ENCODE data around the gene TNS3. TPM values are rescaled to one million over a fixed set of nuclear protein-coding genes. Genes with fewer than 3 reads are reported as not detected.

Gene TNS3
- total and polyA plus RNA-seq, 2 donors (not counting 3 experiments of a cell fraction or from before 2014, with no cell fraction given) = 10.4 to 45.1 TPM

DNA sequence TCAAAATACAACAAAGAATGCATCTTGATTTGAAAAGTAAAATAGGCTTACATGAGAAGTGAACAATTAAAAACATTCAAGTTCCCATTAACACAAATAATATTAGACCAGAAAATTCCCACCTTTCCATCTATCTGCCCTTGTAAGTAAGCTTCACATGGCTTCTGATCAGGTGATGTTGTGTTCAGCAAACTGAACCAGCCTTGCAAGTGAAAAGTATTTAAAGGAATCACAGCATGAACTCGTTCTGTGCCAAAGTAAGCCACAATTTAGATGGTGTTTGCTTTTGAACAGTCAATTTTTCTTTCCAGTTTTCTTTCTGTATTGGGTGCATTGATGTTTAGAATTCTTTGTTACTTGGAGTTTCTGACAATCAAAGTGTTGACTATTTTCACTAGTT, 347.9 kb downstream of the TNS3 start:
- FAIRE-seq = no peak
- POLR2A ChIA-PET = no interaction called here

More for the DNA sequence above, 347.9 kb downstream of the TNS3 start:
- H3K79me2 ChIP-seq (ENCODE audit: control insufficient read depth, insufficient read depth, low read length) = no peaks in the 10 kb centered on the region
- BruUV-seq (replicated peaks) = no TSS peak
- dilution Hi-C loops (cut with MboI; ENCODE audit: extremely low pct_ligation_motif_present, low sequenced_read_pairs) = no loop called here
- no peak overlapping the region for H3K4me3 ChIP-seq (replicated peaks in 1 of 3; ENCODE audit: insufficient read depth in 1 of 3, low read depth in 1 of 3, low read length in 3 of 3)
- CTCF ChIA-PET = interaction anchor here (1.0 to 1.2 kb wide), 2 partner anchors 20 to 1311 kb away, joined by 3 read pairs; no protein-coding TSS in a partner anchor
- TF ChIP-seq POLR2AphosphoS5 (IDR thresholded peaks at IDR 0.05; ENCODE audit: insufficient read depth, low read depth, low read length) = no peak
- no peak for TF ChIP-seq JUN (IDR thresholded peaks at IDR 0.05; ENCODE audit: borderline replicate concordance, insufficient read depth, insufficient read length, low read depth)
- no peak for TF ChIP-seq EZH2 (IDR thresholded peaks at IDR 0.05; ENCODE audit: borderline replicate concordance, low read depth, low read length, severe bottlenecking)
- no peak for TF ChIP-seq GATA2 (IDR thresholded peaks at IDR 0.05; ENCODE audit: insufficient read depth, insufficient read length, low read depth, low read length)
- no peak for TF ChIP-seq POLR2A (IDR thresholded peaks at IDR 0.05; ENCODE audit: low read depth, low read length)
- TF ChIP-seq, protein P1, sequence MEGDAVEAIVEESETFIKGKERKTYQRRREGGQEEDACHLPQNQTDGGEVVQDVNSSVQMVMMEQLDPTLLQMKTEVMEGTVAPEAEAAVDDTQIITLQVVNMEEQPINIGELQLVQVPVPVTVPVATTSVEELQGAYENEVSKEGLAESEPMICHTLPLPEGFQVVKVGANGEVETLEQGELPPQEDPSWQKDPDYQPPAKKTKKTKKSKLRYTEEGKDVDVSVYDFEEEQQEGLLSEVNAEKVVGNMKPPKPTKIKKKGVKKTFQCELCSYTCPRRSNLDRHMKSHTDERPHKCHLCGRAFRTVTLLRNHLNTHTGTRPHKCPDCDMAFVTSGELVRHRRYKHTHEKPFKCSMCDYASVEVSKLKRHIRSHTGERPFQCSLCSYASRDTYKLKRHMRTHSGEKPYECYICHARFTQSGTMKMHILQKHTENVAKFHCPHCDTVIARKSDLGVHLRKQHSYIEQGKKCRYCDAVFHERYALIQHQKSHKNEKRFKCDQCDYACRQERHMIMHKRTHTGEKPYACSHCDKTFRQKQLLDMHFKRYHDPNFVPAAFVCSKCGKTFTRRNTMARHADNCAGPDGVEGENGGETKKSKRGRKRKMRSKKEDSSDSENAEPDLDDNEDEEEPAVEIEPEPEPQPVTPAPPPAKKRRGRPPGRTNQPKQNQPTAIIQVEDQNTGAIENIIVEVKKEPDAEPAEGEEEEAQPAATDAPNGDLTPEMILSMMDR (IDR thresholded peaks at IDR 0.05; ENCODE audit: extremely low read depth in 1 of 2, insufficient read depth in 1 of 2, low read depth in 1 of 2, low read length in 2 of 2) = no peak
- H3K27ac ChIP-seq (ENCODE audit: insufficient read depth, low read depth, low read length) = no peak overlapping the region
- H3K9me3 ChIP-seq (replicated peaks; ENCODE audit: control insufficient read depth, insufficient read depth, low read length) = no peaks in the 10 kb centered on the region
- no peak for DNase-seq (ENCODE audit: low read depth, low spot score)
- no peaks in the 10 kb centered on the region for H4K20me1 ChIP-seq (replicated peaks; ENCODE audit: control insufficient read depth, extremely low read depth, insufficient read depth, low read length)
- peaks cover 9% of the 10 kb centered on the region in 2 experiments for H3K27me3 ChIP-seq (ENCODE audit: control insufficient read depth in 2 of 2, insufficient read depth in 2 of 2, low read length in 2 of 2)
- H3K36me3 ChIP-seq (ENCODE audit: control insufficient read depth in 2 of 2, extremely low read depth in 1 of 2, insufficient read depth in 2 of 2, low read length in 2 of 2) = no peaks in the 10 kb centered on the region
- H3K4me1 ChIP-seq (ENCODE audit: control insufficient read depth, extremely low read depth, insufficient read depth, low read length) = no peaks in the 10 kb centered on the region
- no peak overlapping the region for H3K4me2 ChIP-seq (ENCODE audit: insufficient read depth, low read length)
- no peaks in the 10 kb centered on the region for H3K9me1 ChIP-seq (replicated peaks; ENCODE audit: control insufficient read depth, extremely low read depth, insufficient read depth, low read length)
- no peak overlapping the region for H3K9ac ChIP-seq (replicated peaks; ENCODE audit: extremely low read depth, insufficient read depth, low read length)
- intact Hi-C loops (cut with micrococcal nuclease) = no loop called here
- no peak overlapping the region for H2AFZ ChIP-seq (ENCODE audit: low read depth, low read length)

Data from endothelial cell of umbilical vein (primary cell).